Smooth muscle cell (in vitro differentiated cells): ENCODE data around the gene DIP2C. TPM values are rescaled to one million over a fixed set of nuclear protein-coding genes. Genes with fewer than 3 reads are reported as not detected.

Source experiments
- DNase-seq: peaks from one replicate; lab custom pipeline; 2025; ENCODE audit not compliant: unreplicated experiment; lab: John Stamatoyannopoulos, UW
- H2AFZ ChIP-seq: fragments of 200-600 bp; sonication (generic); 2 replicates; pipeline ENCODE4 v1.6.0; 2016; ENCODE audit warnings: antibody characterized with exemption, low read depth, mild to moderate bottlenecking
- H3F3A ChIP-seq: fragments of 200-600 bp; sonication (generic); 2 replicates; pipeline ENCODE4 v1.6.0; 2017; ENCODE audit warnings: antibody characterized with exemption, low read depth
- H3K27ac ChIP-seq: fragments of 200-600 bp; sonication (generic); 2 replicates; pipeline ENCODE4 v1.5.1; 2016; ENCODE audit warnings: low read depth, mild to moderate bottlenecking
- H3K27me3 ChIP-seq: fragments of 200-600 bp; sonication (generic); 2 replicates; pipeline ENCODE4 v1.6.1; 2016; ENCODE audit warnings: low read depth, mild to moderate bottlenecking
- H3K36me3 ChIP-seq: fragments of 200-600 bp; sonication (generic); 2 replicates; pipeline ENCODE4 v1.5.1; 2016; ENCODE audit warnings: low read depth
- H3K4me1 ChIP-seq: fragments of 200-600 bp; sonication (generic); 2 replicates; pipeline ENCODE4 v1.5.1; 2016; ENCODE audit warnings: low read depth
- H3K4me2 ChIP-seq: fragments of 200-600 bp; sonication (generic); 2 replicates; pipeline ENCODE4 v1.6.0; 2016; ENCODE audit warnings: mild to moderate bottlenecking
- H3K4me3 ChIP-seq: fragments of 200-600 bp; sonication (generic); 2 replicates; pipeline ENCODE4 v1.5.1; 2016; ENCODE audit warnings: mild to moderate bottlenecking
- H3K79me2 ChIP-seq: fragments of 200-600 bp; sonication (generic); 2 replicates; pipeline ENCODE4 v1.6.0; 2016; ENCODE audit warnings: low read depth, mild to moderate bottlenecking
- H3K9ac ChIP-seq: fragments of 200-600 bp; sonication (generic); 2 replicates; pipeline ENCODE4 v1.6.0; 2016; ENCODE audit warnings: low read depth
- H3K9me3 ChIP-seq: fragments of 200-600 bp; sonication (generic); replicated peaks from 2 replicates; pipeline ENCODE4 v1.5.1; 2016; ENCODE audit warnings: low read depth
- H4K20me1 ChIP-seq: fragments of 200-600 bp; sonication (generic); 2 replicates; pipeline ENCODE4 v1.6.0; 2016; ENCODE audit warnings: low read depth
- WGBS: methylation state at CpG from one replicate; pipeline ENCODE4 v1.1.7; 2016; ENCODE audit warnings: low lambda C conversion rate; 5-methylcytosine and 5-hydroxymethylcytosine counted together
- polyA plus RNA-seq: library from polyadenylated mRNA; unstranded; fragments of >200 nt; fragmentation: Nextera tagmentation; extraction: Ambion mirVana; gene quantifications from 2 replicates; pipeline ENCODE4 v1.2.1, GENCODE V29; 2016
- total RNA-seq: library from RNA; depleted of rRNA; stranded (reverse); fragments of >200 nt; gene quantifications from 2 replicates; pipeline ENCODE4 v1.2.3, GENCODE V29; 2014
- TF ChIP-seq, protein P1 (sequence below): fragments of 200-600 bp; sonication (generic); IDR thresholded peaks from 2 replicates; pipeline ENCODE4 v1.5.1; 2017; ENCODE audit warnings: borderline replicate concordance, mild to moderate bottlenecking, antibody characterized with exemption; ENCODE audit not compliant: insufficient read depth, poor library complexity, severe bottlenecking

Gene DIP2C
- total and polyA plus RNA-seq, 2 experiments from 2014 or later: 14.9 to 15.3 TPM

DNA sequence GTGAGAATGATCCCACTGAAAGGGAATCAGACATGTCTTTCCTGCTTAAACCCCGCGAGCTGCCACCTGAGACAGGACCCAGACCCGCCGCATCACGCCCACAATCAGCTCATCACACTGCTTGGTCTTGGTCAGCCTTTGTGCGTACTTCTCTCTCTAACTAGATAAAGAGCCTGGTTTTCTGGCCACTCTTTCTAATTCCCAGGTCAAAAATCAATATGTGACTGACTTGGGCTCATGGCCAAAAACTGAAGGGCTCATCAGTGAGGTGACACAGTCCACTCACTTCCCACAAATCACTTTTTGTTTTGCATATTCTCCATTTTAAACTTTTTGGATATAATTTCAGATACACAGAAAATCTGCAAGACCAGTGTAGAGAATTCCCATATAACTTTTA lies 247.3 kb downstream of the DIP2C start:
- TF ChIP-seq, protein P1, sequence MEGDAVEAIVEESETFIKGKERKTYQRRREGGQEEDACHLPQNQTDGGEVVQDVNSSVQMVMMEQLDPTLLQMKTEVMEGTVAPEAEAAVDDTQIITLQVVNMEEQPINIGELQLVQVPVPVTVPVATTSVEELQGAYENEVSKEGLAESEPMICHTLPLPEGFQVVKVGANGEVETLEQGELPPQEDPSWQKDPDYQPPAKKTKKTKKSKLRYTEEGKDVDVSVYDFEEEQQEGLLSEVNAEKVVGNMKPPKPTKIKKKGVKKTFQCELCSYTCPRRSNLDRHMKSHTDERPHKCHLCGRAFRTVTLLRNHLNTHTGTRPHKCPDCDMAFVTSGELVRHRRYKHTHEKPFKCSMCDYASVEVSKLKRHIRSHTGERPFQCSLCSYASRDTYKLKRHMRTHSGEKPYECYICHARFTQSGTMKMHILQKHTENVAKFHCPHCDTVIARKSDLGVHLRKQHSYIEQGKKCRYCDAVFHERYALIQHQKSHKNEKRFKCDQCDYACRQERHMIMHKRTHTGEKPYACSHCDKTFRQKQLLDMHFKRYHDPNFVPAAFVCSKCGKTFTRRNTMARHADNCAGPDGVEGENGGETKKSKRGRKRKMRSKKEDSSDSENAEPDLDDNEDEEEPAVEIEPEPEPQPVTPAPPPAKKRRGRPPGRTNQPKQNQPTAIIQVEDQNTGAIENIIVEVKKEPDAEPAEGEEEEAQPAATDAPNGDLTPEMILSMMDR: no peak
- Histone ChIP-seq H3K4me1 (no peaks in the 10 kb centered on the region), H3F3A (peaks cover 12% of the 10 kb centered on the region), H3K27me3 (no peaks in the 10 kb centered on the region), H3K36me3 (no peaks in the 10 kb centered on the region), H3K4me2 (no peak overlapping the region), H2AFZ (no peak overlapping the region), H3K27ac (no peak overlapping the region), H3K9me3 (no peaks in the 10 kb centered on the region), H3K79me2 (no peaks in the 10 kb centered on the region), H4K20me1 (peaks cover 91% of the 10 kb centered on the region), H3K4me3 (no peak overlapping the region), H3K9ac (no peak overlapping the region)
- WGBS: 94% methylated on average over 6 of the region's 6 CpGs
- DNase-seq: no peak

DNA sequence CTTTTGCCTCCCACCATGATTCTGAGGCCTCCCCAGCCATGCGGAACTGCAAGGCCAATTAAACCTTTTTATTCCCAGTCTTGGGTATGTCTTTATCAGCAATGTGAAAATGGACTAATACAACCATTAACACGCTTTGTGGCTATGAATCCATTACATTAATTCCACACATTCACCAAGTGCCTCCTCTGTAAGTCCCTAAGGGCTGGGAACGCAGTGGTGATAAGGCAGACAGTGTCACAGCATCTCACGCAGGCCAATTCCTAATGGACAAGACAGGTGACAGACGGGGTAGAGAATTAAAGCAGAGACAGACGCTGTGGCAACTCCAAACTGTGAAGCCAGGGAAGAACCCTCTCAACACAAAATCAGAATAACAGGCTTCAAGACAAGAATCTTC lies 247.8 kb downstream of the DIP2C start:
- Histone ChIP-seq H3K27me3 (no peaks in the 10 kb centered on the region), H3K27ac (no peak overlapping the region), H3F3A (peaks cover 11% of the 10 kb centered on the region), H3K36me3 (no peaks in the 10 kb centered on the region), H3K4me2 (no peak overlapping the region), H3K9ac (no peak overlapping the region), H2AFZ (no peak overlapping the region), H3K79me2 (no peaks in the 10 kb centered on the region), H4K20me1 (peaks cover 86% of the 10 kb centered on the region), H3K9me3 (no peaks in the 10 kb centered on the region), H3K4me3 (no peak overlapping the region), H3K4me1 (no peaks in the 10 kb centered on the region)
- no peak for DNase-seq
- 97% methylated on average over 5 of the region's 6 CpGs for WGBS
- TF ChIP-seq, protein P1: no peak

DNA sequence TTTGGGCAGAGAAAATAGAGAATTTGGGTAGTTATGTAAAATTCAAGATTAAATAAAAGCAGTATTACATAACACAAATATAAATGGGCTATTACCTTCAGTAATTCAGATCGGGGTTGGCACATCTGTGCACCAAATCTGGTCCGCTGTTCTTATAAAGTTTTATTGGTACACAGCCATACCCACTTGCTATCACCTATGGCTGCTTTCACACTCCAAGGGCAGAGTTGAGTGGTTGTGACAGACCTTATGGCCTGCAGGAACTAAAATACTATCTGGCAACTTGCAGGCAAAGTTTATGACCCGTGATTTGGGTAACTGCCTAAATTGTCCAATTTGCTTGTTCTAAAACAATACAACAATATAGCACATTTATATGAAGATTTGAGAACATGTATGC lies 249.3 kb downstream of the DIP2C start:
- H3F3A ChIP-seq: peaks cover 6% of the 10 kb centered on the region
- TF ChIP-seq, protein P1: no peak
- H3K27ac ChIP-seq: no peak overlapping the region
- WGBS: 94% methylated on average over 3 of the region's 3 CpGs
- no peak for DNase-seq
- H3K9ac ChIP-seq: no peak overlapping the region
- no peaks in the 10 kb centered on the region for H3K27me3 ChIP-seq
- no peak overlapping the region for H3K4me3 ChIP-seq
- H3K4me2 ChIP-seq: no peak overlapping the region
- H3K79me2 ChIP-seq: no peaks in the 10 kb centered on the region
- no peaks in the 10 kb centered on the region for H3K9me3 ChIP-seq
- no peaks in the 10 kb centered on the region for H3K36me3 ChIP-seq
- H4K20me1 ChIP-seq: peaks cover 71% of the 10 kb centered on the region
- no peaks in the 10 kb centered on the region for H3K4me1 ChIP-seq
- H2AFZ ChIP-seq: no peak overlapping the region

DNA sequence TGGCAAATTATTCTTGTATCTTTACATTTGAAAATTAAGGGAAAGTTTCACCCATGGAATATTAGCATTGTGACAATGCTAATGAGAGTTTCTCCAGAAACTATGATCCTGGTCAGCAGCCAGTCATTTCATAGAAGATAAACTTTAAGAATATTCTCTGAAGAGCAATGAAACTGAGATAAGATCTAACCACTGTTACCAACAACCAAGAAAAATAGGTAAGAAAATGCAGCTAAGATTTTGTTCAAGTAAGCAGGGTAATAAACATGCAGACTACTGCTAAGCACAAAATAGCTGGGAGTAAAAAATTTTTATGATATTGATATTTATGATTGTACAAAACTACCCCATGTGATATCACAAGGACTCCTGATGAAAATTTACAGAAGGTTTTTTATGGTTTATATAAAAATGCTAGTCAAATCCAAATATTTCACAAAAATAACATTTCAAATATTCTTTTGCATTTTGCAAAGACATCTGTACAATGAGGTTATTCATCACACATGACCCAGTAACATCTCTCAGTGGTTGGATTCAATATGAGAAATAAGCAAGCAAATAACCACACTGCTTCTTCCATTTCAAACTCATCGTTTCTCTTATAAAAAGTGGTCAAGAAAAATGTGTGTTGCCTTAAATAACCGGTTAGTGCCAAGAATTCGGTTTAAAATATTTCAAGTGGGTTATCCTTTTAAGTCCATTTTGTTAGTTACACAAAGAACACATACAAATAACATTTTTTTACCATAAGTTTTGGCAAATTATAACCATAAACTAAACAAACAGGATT lies 251.6 kb downstream of the DIP2C start:
- Histone ChIP-seq H3K4me1 (no peaks in the 10 kb centered on the region), H3K36me3 (peaks cover 4% of the 10 kb centered on the region), H3K79me2 (no peaks in the 10 kb centered on the region), H3K4me3 (no peak overlapping the region), H3K9me3 (no peaks in the 10 kb centered on the region), H4K20me1 (peaks cover 48% of the 10 kb centered on the region), H3K27ac (no peak overlapping the region), H3F3A (peaks cover 6% of the 10 kb centered on the region), H3K27me3 (no peaks in the 10 kb centered on the region), H3K4me2 (no peak overlapping the region), H3K9ac (no peak overlapping the region), H2AFZ (no peak overlapping the region)
- TF ChIP-seq, protein P1: no peak
- no peak for DNase-seq
- WGBS: 94% methylated on average over 3 of the region's 3 CpGs
